NT2/D1 (cell line): Measurements from ENCODE around the gene GNAZ.

ENCODE experiments used
- SUZ12 ChIP-seq: IDR thresholded peaks from 2 replicates; pipeline ENCODE4 v1.6.1; 2011; ENCODE audit not compliant: insufficient read length, insufficient read depth; ENCODE audit errors: extremely low read depth
- YY1 ChIP-seq: IDR thresholded peaks from 2 replicates; pipeline ENCODE4 v1.6.1; 2011; ENCODE audit not compliant: insufficient read length, insufficient read depth
- ZNF274 ChIP-seq: IDR thresholded peaks from 2 replicates; pipeline ENCODE4 v1.6.1; 2011; ENCODE audit warnings: mild to moderate bottlenecking, low read depth, low read length

- TF ChIP-seq SUZ12 (no peak), YY1 (no peak), ZNF274 (no peak)
These were observed 3.9 kb upstream of the GNAZ start for GRCh38 chr22:23066200-23067022.
